Measurements from ENCODE around the gene PTDSS2. TPM values are rescaled to one million over a fixed set of nuclear protein-coding genes. Genes with fewer than 3 reads are reported as not detected.

PTDSS2 gene
- total and polyA plus RNA-seq, 2 of the 13 experiments (the other 11 are each of a cell fraction or from before 2014, with no cell fraction given) = 21.7 to 26.4 TPM

DNA sequence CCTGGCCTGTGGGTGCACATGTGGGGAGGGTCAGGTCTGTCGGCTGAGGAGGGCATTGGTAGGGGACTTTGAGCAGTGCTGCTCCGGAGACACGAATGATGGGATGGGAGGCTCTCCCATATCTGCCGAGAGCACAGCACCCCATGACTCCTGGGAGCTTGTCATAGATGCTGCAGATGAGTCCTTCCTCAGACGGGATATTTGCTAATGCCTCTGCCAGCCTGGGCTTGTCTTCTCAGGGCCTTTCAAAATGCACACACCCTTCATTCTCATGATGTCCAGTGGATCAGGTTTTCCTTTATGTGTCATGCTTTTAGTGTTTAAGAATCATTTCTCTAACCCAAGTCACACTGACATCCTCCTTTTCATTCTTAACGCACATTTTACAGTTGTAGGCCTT lies 65.1 kb downstream of the PTDSS2 start:
- DNase-seq (ENCODE audit: low spot score) (no peak), FAIRE-seq (no peak), ATAC-seq (no peak)
- TF ChIP-seq CEBPB (IDR thresholded peaks at IDR 0.05; ENCODE audit: borderline replicate concordance, low read depth, low read length) (no peak), ZSCAN12 (CRISPR knock-in tag; IDR thresholded peaks at IDR 0.05) (no peak), ZNF296 (CRISPR knock-in tag; conservative IDR thresholded peaks at IDR 0.05) (no peak), TCF12 (IDR thresholded peaks at IDR 0.05) (no peak), TCF12 (CRISPR knock-in tag; IDR thresholded peaks at IDR 0.05) (no peak), PPARG (CRISPR knock-in tag; conservative IDR thresholded peaks at IDR 0.05) (no peak), ZNF138 (CRISPR knock-in tag; IDR thresholded peaks at IDR 0.05; ENCODE audit: low read depth) (no peak), NFIB (CRISPR knock-in tag; IDR thresholded peaks at IDR 0.05; ENCODE audit: borderline replicate concordance) (no peak), SIN3B (IDR thresholded peaks at IDR 0.05; ENCODE audit: low read length) (no peak), ZNF616 (CRISPR knock-in tag; IDR thresholded peaks at IDR 0.05; ENCODE audit: low read depth) (no peak), ZNF143 (CRISPR knock-in tag; IDR thresholded peaks at IDR 0.05) (no peak), HNRNPUL1 (IDR thresholded peaks at IDR 0.05; ENCODE audit: low read depth, low read length) (no peak), NCOA2 (CRISPR knock-in tag; IDR thresholded peaks at IDR 0.05) (no peak), STAG1 (CRISPR knock-in tag; IDR thresholded peaks at IDR 0.05) (no peak), BRF2 (CRISPR knock-in tag; IDR thresholded peaks at IDR 0.05) (no peak), NFATC3 (CRISPR knock-in tag; IDR thresholded peaks at IDR 0.05) (no peak), ZNF761 (CRISPR knock-in tag; conservative IDR thresholded peaks at IDR 0.05) (no peak), ZNF782 (CRISPR knock-in tag; IDR thresholded peaks at IDR 0.05; ENCODE audit: borderline replicate concordance) (no peak)
- TF ChIP-seq, protein P1, sequence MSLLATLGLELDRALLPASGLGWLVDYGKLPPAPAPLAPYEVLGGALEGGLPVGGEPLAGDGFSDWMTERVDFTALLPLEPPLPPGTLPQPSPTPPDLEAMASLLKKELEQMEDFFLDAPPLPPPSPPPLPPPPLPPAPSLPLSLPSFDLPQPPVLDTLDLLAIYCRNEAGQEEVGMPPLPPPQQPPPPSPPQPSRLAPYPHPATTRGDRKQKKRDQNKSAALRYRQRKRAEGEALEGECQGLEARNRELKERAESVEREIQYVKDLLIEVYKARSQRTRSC (CRISPR knock-in tag; IDR thresholded peaks at IDR 0.05; ENCODE audit: low read depth) = no peak
- TF ChIP-seq, protein P2, sequence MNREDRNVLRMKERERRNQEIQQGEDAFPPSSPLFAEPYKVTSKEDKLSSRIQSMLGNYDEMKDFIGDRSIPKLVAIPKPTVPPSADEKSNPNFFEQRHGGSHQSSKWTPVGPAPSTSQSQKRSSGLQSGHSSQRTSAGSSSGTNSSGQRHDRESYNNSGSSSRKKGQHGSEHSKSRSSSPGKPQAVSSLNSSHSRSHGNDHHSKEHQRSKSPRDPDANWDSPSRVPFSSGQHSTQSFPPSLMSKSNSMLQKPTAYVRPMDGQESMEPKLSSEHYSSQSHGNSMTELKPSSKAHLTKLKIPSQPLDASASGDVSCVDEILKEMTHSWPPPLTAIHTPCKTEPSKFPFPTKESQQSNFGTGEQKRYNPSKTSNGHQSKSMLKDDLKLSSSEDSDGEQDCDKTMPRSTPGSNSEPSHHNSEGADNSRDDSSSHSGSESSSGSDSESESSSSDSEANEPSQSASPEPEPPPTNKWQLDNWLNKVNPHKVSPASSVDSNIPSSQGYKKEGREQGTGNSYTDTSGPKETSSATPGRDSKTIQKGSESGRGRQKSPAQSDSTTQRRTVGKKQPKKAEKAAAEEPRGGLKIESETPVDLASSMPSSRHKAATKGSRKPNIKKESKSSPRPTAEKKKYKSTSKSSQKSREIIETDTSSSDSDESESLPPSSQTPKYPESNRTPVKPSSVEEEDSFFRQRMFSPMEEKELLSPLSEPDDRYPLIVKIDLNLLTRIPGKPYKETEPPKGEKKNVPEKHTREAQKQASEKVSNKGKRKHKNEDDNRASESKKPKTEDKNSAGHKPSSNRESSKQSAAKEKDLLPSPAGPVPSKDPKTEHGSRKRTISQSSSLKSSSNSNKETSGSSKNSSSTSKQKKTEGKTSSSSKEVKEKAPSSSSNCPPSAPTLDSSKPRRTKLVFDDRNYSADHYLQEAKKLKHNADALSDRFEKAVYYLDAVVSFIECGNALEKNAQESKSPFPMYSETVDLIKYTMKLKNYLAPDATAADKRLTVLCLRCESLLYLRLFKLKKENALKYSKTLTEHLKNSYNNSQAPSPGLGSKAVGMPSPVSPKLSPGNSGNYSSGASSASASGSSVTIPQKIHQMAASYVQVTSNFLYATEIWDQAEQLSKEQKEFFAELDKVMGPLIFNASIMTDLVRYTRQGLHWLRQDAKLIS (CRISPR knock-in tag; IDR thresholded peaks at IDR 0.05) = no peak
- Histone ChIP-seq H3K79me2 (ENCODE audit: insufficient read depth, low read length) (no peaks in the 10 kb centered on the region), H3K4me3 (replicated peaks in 1 of 3; ENCODE audit: insufficient read depth in 1 of 3, low read depth in 2 of 3, low read length in 3 of 3) (no peak overlapping the region), H3K4me2 (ENCODE audit: low read depth, low read length) (no peak overlapping the region), H3K27me3 (ENCODE audit: control insufficient read depth in 1 of 2, insufficient read depth in 2 of 2, low read length in 2 of 2) (no peaks in the 10 kb centered on the region), H4K20me1 (ENCODE audit: insufficient read depth, low read length) (no peaks in the 10 kb centered on the region), H3K9me3 (ENCODE audit: low read length) (no peaks in the 10 kb centered on the region), H3K27ac (ENCODE audit: extremely low read length, insufficient read depth, low read length) (peak overlapping the region; percentile 13), H2AFZ (ENCODE audit: low read length) (no peak overlapping the region), H3K36me3 (replicated peaks in 1 of 2; ENCODE audit: control insufficient read depth in 1 of 2, insufficient read depth in 2 of 2, low read length in 2 of 2) (peaks cover 0 to under 1% of the 10 kb centered on the region in 2 experiments; a peak in 1 of 5 replicates), H3K9ac (ENCODE audit: insufficient read depth, low read depth, low read length) (no peak overlapping the region), H3K4me1 (ENCODE audit: insufficient read depth, low read length) (peaks cover 13% of the 10 kb centered on the region)
- BruUV-seq (replicated peaks) = no TSS peak
- POLR2A ChIA-PET = no interaction called here
- CTCF ChIA-PET (ENCODE audit: low intra/inter-chr PET ratio, low total read pairs) = no interaction called here
- intact Hi-C loops (cut with micrococcal nuclease; ENCODE audit: unreplicated experiment) = loop anchor here (1.0 kb wide), 1 partner anchor 9 kb away; no protein-coding TSS in a partner anchor
- WGBS (ENCODE audit: low lambda C conversion rate) = 84% methylated on average over 4 of the region's 6 CpGs
- in situ Hi-C loops (cut with HindIII; ENCODE audit: extremely low pct_ligation_motif_present, low pct_unique_long_range_greater_than_20kb) = no loop called here
